ENCODE measurements around the gene TTYH1. TPM values are rescaled to one million over a fixed set of nuclear protein-coding genes. Genes with fewer than 3 reads are reported as not detected.

TTYH1 gene
- total RNA-seq, 1 donor from 2014 or later = 2.7 TPM

- DNase-seq (ENCODE audit: low spot score) = no peak
Observed at GRCh38 chr19:54477650-54478049, 62.4 kb downstream of the TTYH1 start.

DNA sequence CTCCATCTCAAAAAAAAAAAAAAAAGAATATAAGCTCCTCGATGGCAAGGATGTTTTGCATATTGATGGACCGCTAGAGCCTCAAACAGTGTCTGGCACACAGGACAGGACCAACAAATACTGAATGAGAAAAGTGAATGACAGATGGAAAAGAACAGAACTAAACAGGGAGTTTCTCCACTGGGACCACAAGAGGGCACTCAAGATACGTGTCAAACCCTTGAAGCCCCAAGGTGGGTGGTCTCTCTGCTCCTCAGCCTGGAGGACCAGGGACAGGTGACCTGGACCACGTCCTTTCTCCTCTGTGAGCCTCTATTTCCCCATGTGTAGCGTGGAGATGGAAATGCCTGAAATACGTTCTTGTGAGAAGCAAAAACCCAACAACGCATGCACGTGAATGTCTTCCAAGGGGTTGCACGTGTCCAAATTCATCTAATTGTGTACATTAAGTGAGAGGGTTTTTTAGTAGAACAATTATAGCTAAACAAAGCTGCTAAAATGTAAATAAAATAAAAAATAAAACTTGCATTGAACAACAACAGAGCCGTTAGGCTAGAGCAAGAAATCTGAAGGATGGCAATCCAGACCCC is 63.5 kb downstream of the TTYH1 start:
- DNase-seq (ENCODE audit: low spot score) = no peak

GRCh38 chr19:54480051-54480450 is 64.8 kb downstream of the TTYH1 start:
- no peak for DNase-seq (ENCODE audit: low spot score)

DNA sequence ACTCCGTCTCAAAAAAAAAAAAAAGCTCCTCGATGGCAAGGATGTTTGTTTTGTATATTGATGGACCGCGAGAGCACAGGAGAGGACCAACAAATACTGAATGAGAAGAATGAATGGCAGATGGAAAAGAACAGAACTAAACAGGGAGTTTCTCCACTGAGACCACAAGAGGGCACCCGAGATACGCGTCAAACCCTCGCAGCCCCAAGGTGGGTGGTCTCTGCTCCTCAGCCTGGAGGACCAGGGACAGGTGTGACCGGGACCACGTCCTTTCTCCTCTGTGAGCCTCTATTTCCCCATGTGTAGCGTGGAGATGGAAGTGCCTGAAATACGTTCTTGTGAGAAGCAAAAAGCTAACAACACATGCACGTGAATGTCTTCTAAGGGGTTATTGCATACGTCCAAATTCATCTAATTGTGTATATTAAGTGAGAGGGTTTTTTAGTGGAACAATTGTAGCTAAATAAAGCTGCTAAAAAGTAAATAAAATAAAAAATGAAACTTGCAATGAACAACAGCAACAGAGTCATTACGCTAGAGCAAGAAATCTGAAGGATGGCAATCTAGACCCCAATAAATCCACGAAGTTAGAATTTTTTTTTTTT is 66.2 kb downstream of the TTYH1 start:
- DNase-seq (ENCODE audit: low spot score) = no peak

DNA sequence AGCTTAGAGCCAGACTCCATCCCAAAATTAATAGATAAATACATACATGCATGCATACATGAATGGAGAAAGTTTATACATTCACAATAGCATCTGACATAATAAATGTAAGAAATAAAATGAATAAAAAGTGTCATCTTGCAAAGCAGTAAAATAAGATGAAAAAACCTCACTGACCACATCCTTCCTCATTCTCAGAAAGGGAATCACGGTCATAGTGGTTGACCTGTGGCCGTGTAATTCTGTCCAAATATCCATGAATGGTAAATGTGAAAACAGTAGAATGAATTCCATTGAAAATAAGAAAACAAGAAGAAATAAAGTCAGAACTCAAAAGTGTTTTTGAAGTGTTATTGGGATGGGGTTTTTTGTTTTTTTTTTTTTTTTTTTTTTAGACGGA is 67.6 kb downstream of the TTYH1 start:
- DNase-seq (ENCODE audit: low spot score) = no peak

GRCh38 chr19:54484451-54484850 is 69.2 kb downstream of the TTYH1 start:
- no peak for DNase-seq (ENCODE audit: low spot score)

GRCh38 chr19:54485851-54486250 is 70.6 kb downstream of the TTYH1 start:
- no peak for DNase-seq (ENCODE audit: low spot score)

Other genes with a start within 250 kb of the TTYH1 start
- 198 TPM for gene TMC4, start 242.3 kb upstream of the TTYH1 start, total RNA-seq
- 263 TPM for gene MBOAT7, start 225.9 kb upstream of the TTYH1 start, total RNA-seq
- 62.6 TPM for gene TSEN34, start 224.2 kb upstream of the TTYH1 start, total RNA-seq
- 1,008 TPM for gene RPS9, start 214.6 kb upstream of the TTYH1 start, total RNA-seq
- 3.1 TPM for gene LILRB3, start 192.5 kb upstream of the TTYH1 start, total RNA-seq
- gene LILRA6, start 172.7 kb upstream of the TTYH1 start, total RNA-seq = 0.95 TPM
- gene LILRB5, start 158.2 kb upstream of the TTYH1 start, total RNA-seq = 6.5 TPM
- 3.3 TPM for gene LILRB2, start 134.4 kb upstream of the TTYH1 start, total RNA-seq
- gene LILRA5, start 102.3 kb upstream of the TTYH1 start, total RNA-seq = 1.1 TPM
- gene LILRA4, start 76.3 kb upstream of the TTYH1 start, total RNA-seq = 0.26 TPM
- gene LAIR1, start 50.5 kb upstream of the TTYH1 start, total RNA-seq = 36.1 TPM
- 236 TPM for gene LENG8, start 33.7 kb downstream of the TTYH1 start, total RNA-seq
- 11.0 TPM for gene LENG9, start 48.3 kb downstream of the TTYH1 start, total RNA-seq
- gene CDC42EP5, start 57.8 kb downstream of the TTYH1 start, total RNA-seq = 14.9 TPM
- not detected for gene LAIR2, start 87.4 kb downstream of the TTYH1 start, total RNA-seq
- 5.8 TPM for gene LILRA2, start 158.3 kb downstream of the TTYH1 start, total RNA-seq
- 1.9 TPM for gene LILRA1, start 178.2 kb downstream of the TTYH1 start, total RNA-seq
- gene LILRB1, start 215.0 kb downstream of the TTYH1 start, total RNA-seq = 11.4 TPM
- gene LILRB4, start 247.5 kb downstream of the TTYH1 start, total RNA-seq = 16.4 TPM

Measured in mucosa of gallbladder (tissue), 1 donor.